Left ventricle myocardium inferior (tissue), 1 donor: ENCODE data around the gene ROR1. TPM values are rescaled to one million over a fixed set of nuclear protein-coding genes. Genes with fewer than 3 reads are reported as not detected.

Source experiments
- DNase-seq: peaks from one replicate; pipeline ENCODE4 v3.0.0-alpha.2; 2020
- H3K27ac ChIP-seq: fragments of 200-600 bp; replicated peaks from 2 replicates; pipeline ENCODE4 v1.8.0; 2021
- H3K27me3 ChIP-seq: fragments of 200-600 bp; 2 replicates; pipeline ENCODE4 v1.8.0; 2021; ENCODE audit warnings: low read depth
- H3K36me3 ChIP-seq: fragments of 200-600 bp; 2 replicates; pipeline ENCODE4 v1.8.0; 2021
- H3K4me1 ChIP-seq: fragments of 200-600 bp; 2 replicates; pipeline ENCODE4 v1.8.0; 2021
- H3K4me3 ChIP-seq: fragments of 200-600 bp; 2 replicates; pipeline ENCODE4 v1.8.0; 2021; ENCODE audit warnings: mild to moderate bottlenecking, moderate library complexity
- H3K9me3 ChIP-seq: fragments of 200-600 bp; replicated peaks from 2 replicates; pipeline ENCODE4 v1.8.0; 2021
- intact Hi-C: fragments of 100-400 bp; cut with micrococcal nuclease; formaldehyde crosslinking; loops from one replicate; pipeline ENCODE4 v1.11.0; 2022
- total RNA-seq: library from RNA; stranded (reverse); fragmentation: NEBNext Ultra II Directional; extraction: Animal tissue kit (Norgen Biotek cat#: 25700); gene quantifications from one replicate; pipeline ENCODE4 v1.2.1, GENCODE V29; 2021
- TF ChIP-seq, protein P1 (sequence below): fragments of 200-600 bp; IDR thresholded peaks from 2 replicates; pipeline ENCODE4 v1.8.0; 2021; ENCODE audit warnings: antibody characterized with exemption, mild to moderate bottlenecking, borderline replicate concordance
- donor health status: DM: no; HTN: yes; CAD: no; lungs with severe emphysema.

ROR1 gene
- total RNA-seq, 1 donor from 2014 or later: 14.0 TPM

DNA sequence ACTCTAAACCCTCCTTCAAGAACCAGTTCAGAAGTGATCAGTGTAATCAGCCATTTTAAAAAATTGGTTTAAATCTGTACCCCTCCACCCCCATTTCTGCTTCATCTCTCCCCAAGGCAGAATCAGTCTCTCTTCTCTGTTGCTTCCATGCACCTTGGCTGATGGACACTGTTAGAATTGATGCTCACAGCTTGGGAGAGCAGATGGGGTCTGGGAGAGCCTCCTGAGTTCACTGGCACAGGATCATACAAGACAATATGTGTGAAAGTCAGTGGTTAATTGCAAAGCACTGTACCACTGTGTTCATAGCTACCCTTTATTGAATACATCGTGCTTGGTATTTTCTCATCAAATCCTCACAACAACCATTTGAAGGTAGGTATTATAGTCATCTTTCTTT is 140.9 kb downstream of the ROR1 start:
- Histone ChIP-seq H3K9me3 (no peaks in the 10 kb centered on the region), H3K4me1 (peaks cover 57% of the 10 kb centered on the region), H3K27me3 (no peaks in the 10 kb centered on the region), H3K36me3 (no peaks in the 10 kb centered on the region), H3K4me3 (no peak overlapping the region), H3K27ac (peak overlapping the region; percentile 75)
- no peak for DNase-seq
- TF ChIP-seq, protein P1, sequence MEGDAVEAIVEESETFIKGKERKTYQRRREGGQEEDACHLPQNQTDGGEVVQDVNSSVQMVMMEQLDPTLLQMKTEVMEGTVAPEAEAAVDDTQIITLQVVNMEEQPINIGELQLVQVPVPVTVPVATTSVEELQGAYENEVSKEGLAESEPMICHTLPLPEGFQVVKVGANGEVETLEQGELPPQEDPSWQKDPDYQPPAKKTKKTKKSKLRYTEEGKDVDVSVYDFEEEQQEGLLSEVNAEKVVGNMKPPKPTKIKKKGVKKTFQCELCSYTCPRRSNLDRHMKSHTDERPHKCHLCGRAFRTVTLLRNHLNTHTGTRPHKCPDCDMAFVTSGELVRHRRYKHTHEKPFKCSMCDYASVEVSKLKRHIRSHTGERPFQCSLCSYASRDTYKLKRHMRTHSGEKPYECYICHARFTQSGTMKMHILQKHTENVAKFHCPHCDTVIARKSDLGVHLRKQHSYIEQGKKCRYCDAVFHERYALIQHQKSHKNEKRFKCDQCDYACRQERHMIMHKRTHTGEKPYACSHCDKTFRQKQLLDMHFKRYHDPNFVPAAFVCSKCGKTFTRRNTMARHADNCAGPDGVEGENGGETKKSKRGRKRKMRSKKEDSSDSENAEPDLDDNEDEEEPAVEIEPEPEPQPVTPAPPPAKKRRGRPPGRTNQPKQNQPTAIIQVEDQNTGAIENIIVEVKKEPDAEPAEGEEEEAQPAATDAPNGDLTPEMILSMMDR: no peak
- intact Hi-C loops: no loop called here

- no peaks in the 10 kb centered on the region for H3K9me3 ChIP-seq
- no peak overlapping the region for H3K4me3 ChIP-seq
- H3K27ac ChIP-seq: peak overlapping the region; percentile 6
- intact Hi-C loops: no loop called here
- peaks cover 57% of the 10 kb centered on the region for H3K4me1 ChIP-seq
- no peak for DNase-seq
- H3K36me3 ChIP-seq: no peaks in the 10 kb centered on the region
- no peaks in the 10 kb centered on the region for H3K27me3 ChIP-seq
- TF ChIP-seq, protein P1: no peak
Observed at GRCh38 chr1:63915121-63915520, 141.3 kb downstream of the ROR1 start.

GRCh38 chr1:63916485-63917360 is 142.9 kb downstream of the ROR1 start:
- no peaks in the 10 kb centered on the region for H3K27me3 ChIP-seq
- no peaks in the 10 kb centered on the region for H3K9me3 ChIP-seq
- intact Hi-C loops: no loop called here
- no peaks in the 10 kb centered on the region for H3K36me3 ChIP-seq
- no peak for DNase-seq
- H3K4me3 ChIP-seq: no peak overlapping the region
- TF ChIP-seq, protein P1: no peak
- peak overlapping the region; percentile 56 for H3K27ac ChIP-seq
- peaks cover 64% of the 10 kb centered on the region for H3K4me1 ChIP-seq

DNA sequence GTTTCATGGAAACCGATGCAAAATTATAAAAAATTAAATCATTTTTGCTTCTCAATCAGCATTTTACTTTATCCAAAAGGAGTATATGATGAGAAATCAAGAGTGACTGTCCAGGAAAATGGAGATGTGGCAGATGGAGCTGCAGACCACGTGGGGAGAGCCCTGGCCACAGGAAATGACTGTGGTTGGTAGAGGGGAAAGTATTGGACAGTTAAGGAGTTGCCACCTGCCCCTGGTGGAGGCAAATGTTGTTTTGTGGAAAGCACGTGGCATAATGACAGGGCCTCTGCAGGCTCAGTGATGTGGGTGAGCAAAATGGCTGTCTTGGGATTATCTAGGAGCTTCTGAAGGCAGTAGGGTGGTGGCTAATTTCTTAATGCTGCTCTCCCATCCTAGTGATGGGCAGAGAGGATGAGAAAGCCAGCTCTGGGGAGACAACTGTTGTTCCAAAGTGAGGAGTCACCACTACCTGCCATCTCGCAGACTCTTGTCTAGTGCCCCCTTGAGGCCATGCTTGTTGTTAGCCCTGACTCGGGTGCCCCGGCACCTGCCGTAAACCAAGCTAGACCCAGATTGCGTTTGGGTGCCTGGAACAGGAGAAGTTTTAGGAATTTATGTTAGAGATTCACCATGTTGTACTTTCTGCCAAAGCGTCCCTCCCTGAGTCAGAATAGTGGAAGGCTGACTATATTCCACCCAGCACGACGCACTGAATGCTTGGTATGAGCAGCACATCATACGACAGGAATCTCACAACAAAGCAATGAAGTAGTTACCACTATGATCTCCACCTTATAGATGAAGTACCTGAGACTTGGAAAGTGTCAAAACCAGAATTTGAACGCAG is 144.0 kb downstream of the ROR1 start:
- intact Hi-C loops: no loop called here
- Histone ChIP-seq H3K27me3 (no peaks in the 10 kb centered on the region), H3K4me1 (peaks cover 65% of the 10 kb centered on the region), H3K4me3 (no peak overlapping the region), H3K27ac (no peak overlapping the region), H3K36me3 (no peaks in the 10 kb centered on the region), H3K9me3 (no peaks in the 10 kb centered on the region)
- TF ChIP-seq, protein P1: peak; percentile 10
- DNase-seq: no peak

DNA sequence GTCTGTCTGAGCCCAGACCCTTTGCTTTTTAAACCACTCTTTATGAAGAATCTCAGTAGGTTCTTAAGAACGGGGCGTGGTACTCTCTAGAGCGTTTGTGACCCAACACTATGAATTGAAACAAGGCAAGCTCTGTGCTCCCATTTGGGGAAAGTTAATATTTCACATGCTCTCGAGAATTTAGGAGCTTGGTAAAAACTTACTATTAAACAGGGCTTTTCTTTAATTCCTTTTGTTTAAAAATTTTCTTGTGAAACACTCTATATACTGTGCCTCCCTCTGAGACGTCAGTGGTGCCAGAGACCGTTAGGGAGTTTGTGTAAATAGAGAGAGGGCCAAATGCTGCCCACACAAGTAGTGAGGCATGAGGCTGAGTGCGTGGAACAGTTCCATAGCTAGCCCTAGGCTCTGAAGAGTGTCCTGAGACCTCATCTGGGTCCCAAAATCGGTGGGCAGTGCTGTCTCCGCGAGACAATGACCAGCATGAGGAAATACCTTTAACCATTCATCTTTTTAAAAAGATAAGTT is 144.7 kb downstream of the ROR1 start:
- TF ChIP-seq, protein P1: no peak
- no peak for DNase-seq
- intact Hi-C loops: no loop called here
- Histone ChIP-seq H3K27me3 (no peaks in the 10 kb centered on the region), H3K9me3 (no peaks in the 10 kb centered on the region), H3K4me3 (no peak overlapping the region), H3K27ac (no peak overlapping the region), H3K36me3 (no peaks in the 10 kb centered on the region), H3K4me1 (peaks cover 65% of the 10 kb centered on the region)
